ACHN (cell line): ENCODE measurements around the gene BDH1.
"Not testable (repeated sequence)": the region's sequence is repeated elsewhere in the genome, so short reads cannot be mapped to it uniquely, and the experiment has no call there.

Experiments
- DNase-seq: peaks from one replicate; pipeline ENCODE4 v3.0.0-alpha.2; 2015
- in situ Hi-C: cut with HindIII; loops from 2 replicates; pipeline ENCODE4 v1.10.0; 2017; ENCODE audit warnings: low sequenced_read_pairs, low pct_ligation_motif_present, low pct_unique_long_range_greater_than_20kb

BDH1 gene

GRCh38 chr3:197478746-197479668 is 76.8 kb downstream of the BDH1 start:
- no peak for DNase-seq
- in situ Hi-C loops, result no loop called here

- DNase-seq, in situ Hi-C loops: not testable (repeated sequence)
These were observed 78.0 kb downstream of the BDH1 start for GRCh38 chr3:197477816-197478215.

- no peak for DNase-seq
- in situ Hi-C loops, result no loop called here
These were observed 79.7 kb downstream of the BDH1 start for GRCh38 chr3:197475997-197476525.

GRCh38 chr3:197475514-197475913 is 80.3 kb downstream of the BDH1 start:
- no peak for DNase-seq
- in situ Hi-C loops, result no loop called here

GRCh38 chr3:197472151-197472550 is 83.6 kb downstream of the BDH1 start:
- in situ Hi-C loops, result loop anchor here (25.0 kb wide), 1 partner anchor 185 kb away; the partner anchor contains the start of gene DLG1
- no peak for DNase-seq

- in situ Hi-C loops, result loop anchor here (25.0 kb wide), 1 partner anchor 184 kb away; the partner anchor contains the start of gene DLG1
- DNase-seq, result no peak
These were observed 84.4 kb downstream of the BDH1 start for GRCh38 chr3:197471221-197472010.

GRCh38 chr3:197468866-197469382 is 86.8 kb downstream of the BDH1 start:
- in situ Hi-C loops, result loop anchor here (25.0 kb wide), 1 partner anchor 182 kb away; the partner anchor contains the start of gene DLG1
- DNase-seq, result peak; percentile 82

- in situ Hi-C loops, result loop anchor here (25.0 kb wide), 1 partner anchor 181 kb away; the partner anchor contains the start of gene DLG1
- DNase-seq, result no peak
These were observed 87.6 kb downstream of the BDH1 start for GRCh38 chr3:197468167-197468566.

- peak; percentile 45 for DNase-seq
- in situ Hi-C loops, result loop anchor here (25.0 kb wide), 1 partner anchor 179 kb away; the partner anchor contains the start of gene DLG1
These were observed 89.0 kb downstream of the BDH1 start for GRCh38 chr3:197466586-197467399.

GRCh38 chr3:197465996-197466549 is 89.7 kb downstream of the BDH1 start:
- in situ Hi-C loops, result loop anchor here (25.0 kb wide), 1 partner anchor 179 kb away; the partner anchor contains the start of gene DLG1
- no peak for DNase-seq

GRCh38 chr3:197465197-197465995 is 90.4 kb downstream of the BDH1 start:
- in situ Hi-C loops, result loop anchor here (25.0 kb wide), 1 partner anchor 178 kb away; the partner anchor contains the start of gene DLG1
- no peak for DNase-seq

- DNase-seq, result no peak
- in situ Hi-C loops, result loop anchor here (25.0 kb wide), 1 partner anchor 177 kb away; the partner anchor contains the start of gene DLG1
These were observed 91.0 kb downstream of the BDH1 start for GRCh38 chr3:197464794-197465193.

- in situ Hi-C loops, result loop anchor here (25.0 kb wide), 1 partner anchor 176 kb away; the partner anchor contains the start of gene DLG1
- DNase-seq, result peak; percentile 53
These were observed 92.5 kb downstream of the BDH1 start for GRCh38 chr3:197463279-197463678.

GRCh38 chr3:197462808-197463207 is 93.0 kb downstream of the BDH1 start:
- no peak for DNase-seq
- in situ Hi-C loops, result loop anchor here (25.0 kb wide), 1 partner anchor 176 kb away; the partner anchor contains the start of gene DLG1

- no peak for DNase-seq
- in situ Hi-C loops, result loop anchor here (25.0 kb wide), 1 partner anchor 173 kb away; the partner anchor contains the start of gene DLG1
These were observed 95.1 kb downstream of the BDH1 start for GRCh38 chr3:197460639-197461038.

GRCh38 chr3:197460002-197460401 is 95.8 kb downstream of the BDH1 start:
- no peak for DNase-seq
- in situ Hi-C loops, result loop anchor here (25.0 kb wide), 1 partner anchor 173 kb away; the partner anchor contains the start of gene DLG1
